ENCODE data around the gene CCDC17. TPM values are rescaled to one million over a fixed set of nuclear protein-coding genes. Genes with fewer than 3 reads are reported as not detected.

The CCDC17 gene
- total RNA-seq, 1 experiment from 2014 or later, result 2.2 TPM

DNA sequence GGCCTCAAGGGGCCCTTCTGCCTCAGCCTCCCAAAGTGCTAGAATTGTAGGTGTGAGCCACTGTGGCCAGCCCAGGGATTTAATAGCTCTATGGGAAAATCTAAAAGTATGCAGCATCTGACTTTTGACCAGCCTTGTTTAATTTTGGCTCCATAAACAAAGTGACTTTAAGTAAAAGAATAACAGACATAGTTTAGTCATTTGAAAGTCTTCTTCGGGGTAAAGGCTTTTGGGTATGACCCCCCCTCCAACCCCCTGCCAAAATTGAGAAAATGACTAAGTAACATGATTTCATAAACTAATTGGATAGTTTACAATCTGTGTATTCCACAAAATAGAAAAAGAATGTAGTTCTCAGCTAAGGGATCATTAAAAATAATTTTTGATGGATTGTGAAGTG lies 45.5 kb upstream of the CCDC17 start:
- DNase-seq (ENCODE audit: low read depth, low spot score), result no peak
- no peak for ATAC-seq
- TF ChIP-seq TCF7L2 (IDR thresholded peaks at IDR 0.05; ENCODE audit: low read depth, low read length) (no peak), CTCF (IDR thresholded peaks at IDR 0.05) (no peak), SIN3A (IDR thresholded peaks at IDR 0.05; ENCODE audit: borderline replicate concordance, insufficient read depth, low read depth, low read length) (no peak), POLR2AphosphoS5 (IDR thresholded peaks at IDR 0.05; ENCODE audit: low read depth, low read length) (no peak)
- TF ChIP-seq, protein P1, sequence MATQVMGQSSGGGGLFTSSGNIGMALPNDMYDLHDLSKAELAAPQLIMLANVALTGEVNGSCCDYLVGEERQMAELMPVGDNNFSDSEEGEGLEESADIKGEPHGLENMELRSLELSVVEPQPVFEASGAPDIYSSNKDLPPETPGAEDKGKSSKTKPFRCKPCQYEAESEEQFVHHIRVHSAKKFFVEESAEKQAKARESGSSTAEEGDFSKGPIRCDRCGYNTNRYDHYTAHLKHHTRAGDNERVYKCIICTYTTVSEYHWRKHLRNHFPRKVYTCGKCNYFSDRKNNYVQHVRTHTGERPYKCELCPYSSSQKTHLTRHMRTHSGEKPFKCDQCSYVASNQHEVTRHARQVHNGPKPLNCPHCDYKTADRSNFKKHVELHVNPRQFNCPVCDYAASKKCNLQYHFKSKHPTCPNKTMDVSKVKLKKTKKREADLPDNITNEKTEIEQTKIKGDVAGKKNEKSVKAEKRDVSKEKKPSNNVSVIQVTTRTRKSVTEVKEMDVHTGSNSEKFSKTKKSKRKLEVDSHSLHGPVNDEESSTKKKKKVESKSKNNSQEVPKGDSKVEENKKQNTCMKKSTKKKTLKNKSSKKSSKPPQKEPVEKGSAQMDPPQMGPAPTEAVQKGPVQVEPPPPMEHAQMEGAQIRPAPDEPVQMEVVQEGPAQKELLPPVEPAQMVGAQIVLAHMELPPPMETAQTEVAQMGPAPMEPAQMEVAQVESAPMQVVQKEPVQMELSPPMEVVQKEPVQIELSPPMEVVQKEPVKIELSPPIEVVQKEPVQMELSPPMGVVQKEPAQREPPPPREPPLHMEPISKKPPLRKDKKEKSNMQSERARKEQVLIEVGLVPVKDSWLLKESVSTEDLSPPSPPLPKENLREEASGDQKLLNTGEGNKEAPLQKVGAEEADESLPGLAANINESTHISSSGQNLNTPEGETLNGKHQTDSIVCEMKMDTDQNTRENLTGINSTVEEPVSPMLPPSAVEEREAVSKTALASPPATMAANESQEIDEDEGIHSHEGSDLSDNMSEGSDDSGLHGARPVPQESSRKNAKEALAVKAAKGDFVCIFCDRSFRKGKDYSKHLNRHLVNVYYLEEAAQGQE (IDR thresholded peaks at IDR 0.05; ENCODE audit: insufficient read depth in 1 of 2, low read depth in 2 of 2, low read length in 1 of 2), result no peak
- Histone ChIP-seq H3K4me3 (ENCODE audit: low read depth in 2 of 2, low read length in 2 of 2) (no peak overlapping the region), H3K27ac (ENCODE audit: low read length) (no peak overlapping the region), H3K9me3 (ENCODE audit: control insufficient read depth, insufficient read depth, low read depth, low read length) (no peaks in the 10 kb centered on the region), H3K27me3 (ENCODE audit: control insufficient read depth, insufficient read depth, low read length) (no peaks in the 10 kb centered on the region), H3K36me3 (ENCODE audit: control insufficient read depth, insufficient read depth, low read length) (no peaks in the 10 kb centered on the region), H3K4me1 (ENCODE audit: control insufficient read depth, insufficient read depth, low read length) (no peaks in the 10 kb centered on the region)
- ChIA-PET POLR2A (interaction anchor here (0.6 kb wide), 1 partner anchor 92 kb away, joined by 7 read pairs; no protein-coding TSS in a partner anchor), CTCF (no interaction called here)
- BruUV-seq (replicated peaks), result no TSS peak
- intact Hi-C loops (cut with micrococcal nuclease; ENCODE audit: unreplicated experiment) (no loop called here), in situ Hi-C loops (cut with HindIII; ENCODE audit: low pct_unique_long_range_greater_than_20kb, low sequenced_read_pairs) (no loop called here)

- Histone ChIP-seq H3K27me3 (ENCODE audit: control insufficient read depth, insufficient read depth, low read length) (no peaks in the 10 kb centered on the region), H3K9me3 (ENCODE audit: control insufficient read depth, insufficient read depth, low read depth, low read length) (no peaks in the 10 kb centered on the region), H3K4me3 (ENCODE audit: low read depth in 2 of 2, low read length in 2 of 2) (no peak overlapping the region), H3K4me1 (ENCODE audit: control insufficient read depth, insufficient read depth, low read length) (no peaks in the 10 kb centered on the region), H3K27ac (ENCODE audit: low read length) (no peak overlapping the region), H3K36me3 (ENCODE audit: control insufficient read depth, insufficient read depth, low read length) (no peaks in the 10 kb centered on the region)
- intact Hi-C loops (cut with micrococcal nuclease; ENCODE audit: unreplicated experiment) (no loop called here), in situ Hi-C loops (cut with HindIII; ENCODE audit: low pct_unique_long_range_greater_than_20kb, low sequenced_read_pairs) (no loop called here)
- TF ChIP-seq POLR2AphosphoS5 (IDR thresholded peaks at IDR 0.05; ENCODE audit: low read depth, low read length), result no peak
- TF ChIP-seq, protein P1 (IDR thresholded peaks at IDR 0.05; ENCODE audit: insufficient read depth in 1 of 2, low read depth in 2 of 2, low read length in 1 of 2), result no peak
- TF ChIP-seq SIN3A (IDR thresholded peaks at IDR 0.05; ENCODE audit: borderline replicate concordance, insufficient read depth, low read depth, low read length), result no peak
- TF ChIP-seq TCF7L2 (IDR thresholded peaks at IDR 0.05; ENCODE audit: low read depth, low read length), result no peak
- no peak for TF ChIP-seq CTCF (IDR thresholded peaks at IDR 0.05)
- BruUV-seq (replicated peaks), result no TSS peak
- ChIA-PET CTCF (no interaction called here), POLR2A (no interaction called here)
- DNase-seq (ENCODE audit: low read depth, low spot score), result no peak
- no peak for ATAC-seq
Measured at GRCh38 chr1:45668526-45668925, 44.7 kb upstream of the CCDC17 start.
